Panc1 (cell line): ENCODE data around the gene CHST9.

Experiments
- CTCF ChIP-seq: fragments of 450-650 bp; IDR thresholded peaks from 2 replicates; pipeline ENCODE4 v1.5.1; 2017; ENCODE audit warnings: mild to moderate bottlenecking
- POLR2AphosphoS5 ChIP-seq: IDR thresholded peaks from 2 replicates; pipeline ENCODE4 v1.6.1; 2012; ENCODE audit warnings: mild to moderate bottlenecking, low read depth, low read length, moderate library complexity
- REST ChIP-seq, 2 experiments: IDR thresholded peaks; 2 replicates each; pipeline ENCODE4 v1.6.1; 2011 to 2012; ENCODE audit warnings: low read depth in 2 of 2, control low read depth in 1 of 2, low read length in 1 of 2, mild to moderate bottlenecking in 1 of 2, moderate library complexity in 1 of 2; ENCODE audit not compliant: insufficient read depth in 1 of 2

- TF ChIP-seq CTCF = no peak
- no peak for TF ChIP-seq REST (IDR thresholded peaks at IDR 0.05; ENCODE audit: insufficient read depth in 1 of 2, low read depth in 2 of 2, low read length in 1 of 2)
- no peak for TF ChIP-seq POLR2AphosphoS5
These were observed 122.3 kb downstream of the CHST9 start for GRCh38 chr18:27062802-27063201.
